ENCODE data around the gene UNC5A. TPM values are rescaled to one million over a fixed set of nuclear protein-coding genes. Genes with fewer than 3 reads are reported as not detected.

The UNC5A gene
- total RNA-seq, 1 experiment from 2014 or later = 10.1 TPM

DNA sequence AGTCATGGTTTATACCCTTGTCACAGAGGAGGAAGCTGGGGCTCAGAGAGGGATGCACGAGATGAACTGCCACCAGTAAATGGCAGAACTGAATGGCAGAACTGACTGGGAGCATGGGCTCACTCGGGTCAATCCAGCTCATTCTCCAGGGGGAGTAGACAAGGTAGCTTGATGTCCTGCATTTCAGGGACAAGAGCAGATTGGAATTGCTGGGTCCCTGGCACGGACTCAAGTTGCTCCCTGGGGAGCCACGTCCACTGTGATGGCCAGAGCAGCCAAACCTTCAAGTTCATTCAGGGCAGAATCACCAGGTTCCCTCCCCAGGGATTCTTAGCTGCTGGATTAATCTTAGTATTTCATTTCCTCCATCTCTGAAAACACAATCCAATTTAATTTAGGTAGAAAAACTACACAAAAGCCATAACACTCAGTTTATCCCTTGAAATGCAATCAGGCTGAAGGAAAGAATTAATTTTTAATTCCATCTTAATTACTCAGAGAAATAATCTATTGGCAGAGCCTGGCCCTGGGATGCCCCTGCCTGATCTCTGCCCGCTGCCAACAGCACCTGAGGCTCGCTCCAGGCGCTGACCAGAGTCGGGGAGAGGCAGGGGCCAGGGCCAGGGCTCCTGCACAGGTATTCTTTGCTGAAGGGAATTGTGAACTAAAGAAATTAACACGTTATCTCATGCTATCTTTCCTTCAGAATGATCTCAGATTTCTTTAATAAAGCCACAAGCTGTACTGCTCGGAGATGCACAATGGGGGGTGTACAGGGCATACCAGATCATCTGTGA lies 42.0 kb upstream of the UNC5A start:
- no TSS peak for BruUV-seq (replicated peaks)

More for the DNA sequence above, 42.0 kb upstream of the UNC5A start:
- no peak overlapping the region for H3K4me2 ChIP-seq (ENCODE audit: low read length)
- ChIA-PET CTCF (no interaction called here), POLR2A (no interaction called here), RAD21 (ENCODE audit: low non-redundant PET in 1 of 2, low total read pairs in 2 of 2, uncharacterized antibody in 2 of 2, unreplicated experiment in 2 of 2) (no interaction called here)
- intact Hi-C loops (cut with micrococcal nuclease) = no loop called here
- no peak for DNase-seq (ENCODE audit: low read depth, low spot score)
- no peaks in the 10 kb centered on the region for H4K20me1 ChIP-seq (ENCODE audit: insufficient read depth)
- no peak overlapping the region for H2AFZ ChIP-seq (ENCODE audit: low read depth, low read length, poor library complexity, severe bottlenecking)
- H3K4me1 ChIP-seq (ENCODE audit: control insufficient read depth in 1 of 2, insufficient read depth in 2 of 2, low read length in 2 of 2) = no peaks in the 10 kb centered on the region
- no peaks in the 10 kb centered on the region; the same call in none of the 2 replicates for H3K27me3 ChIP-seq (ENCODE audit: insufficient read depth, low read length)
- H3K36me3 ChIP-seq (ENCODE audit: control insufficient read depth in 1 of 2, insufficient read depth in 2 of 2, low read length in 2 of 2) = no peaks in the 10 kb centered on the region
- H3K27ac ChIP-seq (ENCODE audit: low read depth, low read length) = no peak overlapping the region
- no peaks in the 10 kb centered on the region for H3K9me2 ChIP-seq (ENCODE audit: insufficient read depth)
- H3K9me3 ChIP-seq (ENCODE audit: control insufficient read depth in 1 of 2, insufficient read depth in 1 of 2, low read depth in 1 of 2, low read length in 2 of 2) = no peaks in the 10 kb centered on the region
- H3K4me3 ChIP-seq (replicated peaks in 1 of 2; ENCODE audit: low read depth in 1 of 2, low read length in 2 of 2) = no peak overlapping the region
- no peaks in the 10 kb centered on the region for H3K79me2 ChIP-seq (ENCODE audit: insufficient read depth, low read length)
- H3K9ac ChIP-seq (ENCODE audit: low read length) = no peak overlapping the region
- ATAC-seq = no peak
- TF ChIP-seq SRF (IDR thresholded peaks at IDR 0.05; ENCODE audit: low read depth) (no peak), EZH2 (IDR thresholded peaks at IDR 0.05) (no peak), CEBPB (IDR thresholded peaks at IDR 0.05; ENCODE audit: low read depth) (no peak), SIN3A (IDR thresholded peaks at IDR 0.05; ENCODE audit: low read depth) (no peak), CBX3 (IDR thresholded peaks at IDR 0.05; ENCODE audit: low read depth) (no peak), POLR2AphosphoS5 (IDR thresholded peaks at IDR 0.05; ENCODE audit: low read depth, low read length) (no peak), EZH2phosphoT487 (IDR thresholded peaks at IDR 0.05; ENCODE audit: borderline replicate concordance) (no peak), POLR2A (IDR thresholded peaks at IDR 0.05; ENCODE audit: borderline replicate concordance, extremely low read depth, insufficient read depth, insufficient read length) (no peak), YY1 (IDR thresholded peaks at IDR 0.05; ENCODE audit: extremely low read depth, insufficient replicate concordance, low read depth, low read length) (no peak), JUND (IDR thresholded peaks at IDR 0.05) (no peak), ZNF274 (IDR thresholded peaks at IDR 0.05; ENCODE audit: low read depth, low read length) (no peak)
- TF ChIP-seq, protein P1, sequence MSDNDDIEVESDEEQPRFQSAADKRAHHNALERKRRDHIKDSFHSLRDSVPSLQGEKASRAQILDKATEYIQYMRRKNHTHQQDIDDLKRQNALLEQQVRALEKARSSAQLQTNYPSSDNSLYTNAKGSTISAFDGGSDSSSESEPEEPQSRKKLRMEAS (IDR thresholded peaks at IDR 0.05) = no peak
- TF ChIP-seq, protein P2, sequence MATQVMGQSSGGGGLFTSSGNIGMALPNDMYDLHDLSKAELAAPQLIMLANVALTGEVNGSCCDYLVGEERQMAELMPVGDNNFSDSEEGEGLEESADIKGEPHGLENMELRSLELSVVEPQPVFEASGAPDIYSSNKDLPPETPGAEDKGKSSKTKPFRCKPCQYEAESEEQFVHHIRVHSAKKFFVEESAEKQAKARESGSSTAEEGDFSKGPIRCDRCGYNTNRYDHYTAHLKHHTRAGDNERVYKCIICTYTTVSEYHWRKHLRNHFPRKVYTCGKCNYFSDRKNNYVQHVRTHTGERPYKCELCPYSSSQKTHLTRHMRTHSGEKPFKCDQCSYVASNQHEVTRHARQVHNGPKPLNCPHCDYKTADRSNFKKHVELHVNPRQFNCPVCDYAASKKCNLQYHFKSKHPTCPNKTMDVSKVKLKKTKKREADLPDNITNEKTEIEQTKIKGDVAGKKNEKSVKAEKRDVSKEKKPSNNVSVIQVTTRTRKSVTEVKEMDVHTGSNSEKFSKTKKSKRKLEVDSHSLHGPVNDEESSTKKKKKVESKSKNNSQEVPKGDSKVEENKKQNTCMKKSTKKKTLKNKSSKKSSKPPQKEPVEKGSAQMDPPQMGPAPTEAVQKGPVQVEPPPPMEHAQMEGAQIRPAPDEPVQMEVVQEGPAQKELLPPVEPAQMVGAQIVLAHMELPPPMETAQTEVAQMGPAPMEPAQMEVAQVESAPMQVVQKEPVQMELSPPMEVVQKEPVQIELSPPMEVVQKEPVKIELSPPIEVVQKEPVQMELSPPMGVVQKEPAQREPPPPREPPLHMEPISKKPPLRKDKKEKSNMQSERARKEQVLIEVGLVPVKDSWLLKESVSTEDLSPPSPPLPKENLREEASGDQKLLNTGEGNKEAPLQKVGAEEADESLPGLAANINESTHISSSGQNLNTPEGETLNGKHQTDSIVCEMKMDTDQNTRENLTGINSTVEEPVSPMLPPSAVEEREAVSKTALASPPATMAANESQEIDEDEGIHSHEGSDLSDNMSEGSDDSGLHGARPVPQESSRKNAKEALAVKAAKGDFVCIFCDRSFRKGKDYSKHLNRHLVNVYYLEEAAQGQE (IDR thresholded peaks at IDR 0.05; ENCODE audit: low read depth) = no peak
